ENCODE results near the gene MORN2. TPM values are rescaled to one million over a fixed set of nuclear protein-coding genes. Genes with fewer than 3 reads are reported as not detected.
"Not testable (repeated sequence)": the region's sequence is repeated elsewhere in the genome, so short reads cannot be mapped to it uniquely, and the experiment has no call there.

MORN2 gene
- 9.6 and 24.4 TPM in 2 replicates for total RNA-seq (2014; rRNA removed)
- Bru-seq, nascent RNA: percentile 57 among the genes with signal in this experiment
- BruChase-seq, experiment 1, labeled RNA remaining after a 6-hour chase: percentile 57 among the genes with signal in this experiment
- BruChase-seq, experiment 2, labeled RNA remaining after a 2-hour chase: percentile 51 among the genes with signal in this experiment
- long read RNA-seq, transcript MORN2-201 (5 exons, 739 nt): major isoform, 10 of 14 reads
- long read RNA-seq, partial matches to known transcripts: 2 of 14 reads
- long read RNA-seq, other reads (novel, unspliced or antisense): 2 of 14 reads

DNA sequence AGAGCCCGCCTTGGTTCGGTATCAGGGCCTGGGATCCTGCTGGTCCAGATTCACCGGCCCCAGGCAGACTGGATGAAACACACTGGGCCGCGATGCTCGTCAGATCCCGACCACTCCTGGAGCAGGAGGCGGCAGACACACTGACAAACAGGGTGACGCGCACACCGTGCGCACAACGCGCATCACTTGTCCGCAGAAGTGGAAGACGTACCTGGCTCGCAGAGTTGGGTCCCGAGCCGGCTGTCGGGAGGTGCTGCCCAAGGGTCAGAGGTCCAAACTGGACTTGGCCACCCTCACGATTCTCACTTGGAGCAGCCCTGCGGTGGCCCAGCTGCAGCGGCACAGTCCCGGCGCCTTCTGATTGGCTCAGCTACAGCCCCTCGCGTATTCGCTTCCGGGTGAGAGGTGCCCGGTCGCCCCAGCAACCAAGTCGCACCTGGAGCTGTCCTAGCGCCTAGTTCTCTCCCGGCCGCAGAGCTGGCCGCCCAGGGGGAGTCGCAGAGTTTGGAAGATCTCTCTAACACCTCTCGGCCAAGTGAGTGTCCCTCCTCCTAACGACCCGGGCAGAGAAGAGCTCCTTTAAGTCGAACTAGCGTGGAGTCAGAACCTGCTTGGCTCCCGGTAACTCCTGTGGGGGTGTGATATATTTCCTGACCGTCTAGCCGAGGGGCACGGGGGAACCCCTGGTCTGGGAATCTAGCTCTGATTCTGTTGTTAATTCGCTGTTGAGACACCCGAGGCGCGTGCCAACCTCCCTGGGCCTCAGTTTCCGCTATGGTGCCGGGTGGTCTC, at the start of gene MORN2, which contains the start of gene DHX57:
TSS of gene MORN2 (plus strand) at position 401 of the 792 bp plus-strand sequence.
TSS of gene DHX57 (minus strand) at position 359 of the 792 bp plus-strand sequence. CDS start 7,529 bp downstream, outside the sequence.
- Histone ChIP-seq H3F3A (ENCODE audit: low read length, unreplicated experiment) (no peaks in the 10 kb centered on the region), H3K9ac (ENCODE audit: low read length) (peak within 1 kb of the TSS; percentile 77), H3K4me1 (ENCODE audit: insufficient read depth, low read length) (peaks cover 15% of the 10 kb centered on the region; the same call in 1 of the 2 replicates), H3K27me3 (ENCODE audit: low read length) (no peaks in the 10 kb centered on the region), H3K36me3 (ENCODE audit: low read depth, low read length) (no peaks in the 10 kb centered on the region; the same call in 1 of the 2 replicates), H3K79me2 (ENCODE audit: low read length) (peaks cover 47% of the 10 kb centered on the region), H3K4me3 (ENCODE audit: low read length) (peak within 1 kb of the TSS; percentile 81), H3K27ac (ENCODE audit: low read length) (no peak within 1 kb of the TSS), H4K20me1 (ENCODE audit: low read length) (no peaks in the 10 kb centered on the region), H3K9me2 (replicated peaks; ENCODE audit: low read length) (no peaks in the 10 kb centered on the region), H3K4me2 (ENCODE audit: low read length) (peak within 1 kb of the TSS; percentile 92), H3K9me3 (ENCODE audit: low read length) (no peaks in the 10 kb centered on the region), H2AFZ (ENCODE audit: low read length) (peak within 1 kb of the TSS; percentile 92)
- POLR2A ChIA-PET (ENCODE audit: unreplicated experiment): interaction anchor here (0.6 kb wide), 1 partner anchor 125 kb away, joined by 7 read pairs; the partner anchor contains the start of gene SRSF7
- BruUV-seq (replicated peaks): TSS peak; percentile 80
- TF ChIP-seq EZH2phosphoT487 (IDR thresholded peaks at IDR 0.05; ENCODE audit: borderline replicate concordance, low read length): no peak
- no peak for TF ChIP-seq EZH2 (IDR thresholded peaks at IDR 0.05; ENCODE audit: low read length, unreplicated experiment)
- TF ChIP-seq, protein P1, sequence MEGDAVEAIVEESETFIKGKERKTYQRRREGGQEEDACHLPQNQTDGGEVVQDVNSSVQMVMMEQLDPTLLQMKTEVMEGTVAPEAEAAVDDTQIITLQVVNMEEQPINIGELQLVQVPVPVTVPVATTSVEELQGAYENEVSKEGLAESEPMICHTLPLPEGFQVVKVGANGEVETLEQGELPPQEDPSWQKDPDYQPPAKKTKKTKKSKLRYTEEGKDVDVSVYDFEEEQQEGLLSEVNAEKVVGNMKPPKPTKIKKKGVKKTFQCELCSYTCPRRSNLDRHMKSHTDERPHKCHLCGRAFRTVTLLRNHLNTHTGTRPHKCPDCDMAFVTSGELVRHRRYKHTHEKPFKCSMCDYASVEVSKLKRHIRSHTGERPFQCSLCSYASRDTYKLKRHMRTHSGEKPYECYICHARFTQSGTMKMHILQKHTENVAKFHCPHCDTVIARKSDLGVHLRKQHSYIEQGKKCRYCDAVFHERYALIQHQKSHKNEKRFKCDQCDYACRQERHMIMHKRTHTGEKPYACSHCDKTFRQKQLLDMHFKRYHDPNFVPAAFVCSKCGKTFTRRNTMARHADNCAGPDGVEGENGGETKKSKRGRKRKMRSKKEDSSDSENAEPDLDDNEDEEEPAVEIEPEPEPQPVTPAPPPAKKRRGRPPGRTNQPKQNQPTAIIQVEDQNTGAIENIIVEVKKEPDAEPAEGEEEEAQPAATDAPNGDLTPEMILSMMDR (conservative IDR thresholded peaks at IDR 0.05; ENCODE audit: low read depth, low read length): no peak
- intact Hi-C loops (cut with micrococcal nuclease): no loop called here
- CTCF ChIA-PET: interaction anchor here (1.1 kb wide), 1 partner anchor 10 kb away, joined by 4 read pairs; no protein-coding TSS in a partner anchor
- DNase-seq (peak; percentile 84), ATAC-seq (peak; percentile 98)

DNA sequence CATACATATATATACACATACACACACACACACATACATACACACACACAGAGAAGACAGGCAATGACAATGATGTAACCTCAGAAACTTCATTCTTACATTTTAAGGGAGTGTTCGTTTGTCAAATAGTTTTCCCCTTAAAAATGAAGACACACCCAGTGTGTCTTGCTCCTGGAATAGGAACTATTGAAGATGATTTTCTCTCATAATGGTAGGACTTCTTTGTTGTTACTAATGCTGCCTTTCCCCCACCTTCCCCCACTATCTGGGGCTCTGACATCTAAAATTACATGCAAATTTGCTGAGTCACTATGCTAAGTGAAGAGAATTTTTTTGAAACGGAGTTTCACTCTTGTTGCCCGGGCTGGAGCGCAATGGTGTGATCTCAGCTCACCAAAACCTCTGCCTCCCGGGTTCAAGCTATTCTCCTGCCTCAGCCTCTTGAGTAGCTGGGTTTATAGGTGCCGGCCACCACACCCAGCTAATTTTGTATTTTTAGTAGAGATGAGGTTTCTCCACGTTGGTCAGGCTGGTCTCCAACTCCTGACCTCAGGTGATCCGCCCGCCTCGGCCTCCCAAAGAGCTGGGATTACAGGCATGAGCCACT, 48.1 kb upstream of the MORN2 start:
- POLR2A ChIA-PET (ENCODE audit: unreplicated experiment): interaction anchor here (0.5 to 1.0 kb wide), 4 partner anchors 12 to 282 kb away, joined by 4 to 9 read pairs (median 4); no protein-coding TSS in a partner anchor
- Histone ChIP-seq H3K27ac (ENCODE audit: low read length) (peak overlapping the region; percentile 45), H3K4me2 (ENCODE audit: low read length) (0 out of 2 replicates have a peak overlapping the region, but pooled peaks have one; percentile 7)

DNA sequence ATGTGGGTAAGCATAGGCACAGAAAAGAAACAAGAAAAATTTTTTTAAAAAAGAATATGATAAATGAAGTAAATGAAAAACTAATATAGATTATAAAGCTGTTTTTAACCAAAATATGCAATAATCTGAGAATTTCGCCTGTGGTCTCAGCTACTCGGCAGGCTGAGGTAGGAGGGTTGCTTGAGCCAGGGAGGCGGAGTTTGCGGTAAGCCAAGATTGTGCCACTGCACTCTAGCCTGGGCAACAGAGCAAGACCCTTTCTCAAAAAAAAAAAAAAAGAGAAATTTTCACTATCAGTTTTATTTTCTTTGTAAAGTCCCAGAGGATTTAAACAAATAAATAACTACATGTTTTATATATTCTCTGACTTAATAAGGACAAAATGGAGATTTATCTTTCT, 47.3 kb upstream of the MORN2 start:
- H2AFZ ChIP-seq (ENCODE audit: low read length): no peak overlapping the region
- H3K27ac ChIP-seq (ENCODE audit: low read length): 0 out of 2 replicates have a peak overlapping the region, but pooled peaks have one; percentile 45
- H3K9me2 ChIP-seq (replicated peaks; ENCODE audit: low read length): no peaks in the 10 kb centered on the region
- POLR2A ChIA-PET (ENCODE audit: unreplicated experiment): interaction anchor here (0.5 to 1.0 kb wide), 4 partner anchors 11 to 283 kb away, joined by 4 to 9 read pairs (median 4); no protein-coding TSS in a partner anchor
- H3K36me3 ChIP-seq (ENCODE audit: low read depth, low read length): peaks cover 12% of the 10 kb centered on the region; the same call in 1 of the 2 replicates
- H3K4me3 ChIP-seq (ENCODE audit: low read length): no peak overlapping the region
- H3K4me1 ChIP-seq (ENCODE audit: insufficient read depth, low read length): peaks cover 8% of the 10 kb centered on the region; the same call in 1 of the 2 replicates
- H4K20me1 ChIP-seq (ENCODE audit: low read length): no peaks in the 10 kb centered on the region
- DNase-seq (no peak), ATAC-seq (no peak)
- intact Hi-C loops (cut with micrococcal nuclease): no loop called here
- H3F3A ChIP-seq (ENCODE audit: low read length, unreplicated experiment): no peaks in the 10 kb centered on the region
- TF ChIP-seq, protein P1 (conservative IDR thresholded peaks at IDR 0.05; ENCODE audit: low read depth, low read length): no peak
- TF ChIP-seq EZH2 (IDR thresholded peaks at IDR 0.05; ENCODE audit: low read length, unreplicated experiment) (no peak), EZH2phosphoT487 (IDR thresholded peaks at IDR 0.05; ENCODE audit: borderline replicate concordance, low read length) (no peak)
- no peaks in the 10 kb centered on the region for H3K27me3 ChIP-seq (ENCODE audit: low read length)
- no peaks in the 10 kb centered on the region for H3K9me3 ChIP-seq (ENCODE audit: low read length)
- H3K79me2 ChIP-seq (ENCODE audit: low read length): no peaks in the 10 kb centered on the region
- no TSS peak for BruUV-seq (replicated peaks)
- H3K9ac ChIP-seq (ENCODE audit: low read length): no peak overlapping the region
- H3K4me2 ChIP-seq (ENCODE audit: low read length): no peak overlapping the region
- CTCF ChIA-PET: no interaction called here

More for the DNA sequence above, 48.1 kb upstream of the MORN2 start:
- intact Hi-C loops (cut with micrococcal nuclease); H3K27me3 ChIP-seq (ENCODE audit: low read length); H3K79me2 ChIP-seq (ENCODE audit: low read length); H2AFZ ChIP-seq (ENCODE audit: low read length); H4K20me1 ChIP-seq (ENCODE audit: low read length); CTCF ChIA-PET; H3K9me2 ChIP-seq (replicated peaks; ENCODE audit: low read length); H3F3A ChIP-seq (ENCODE audit: low read length, unreplicated experiment); H3K9me3 ChIP-seq (ENCODE audit: low read length); H3K4me1 ChIP-seq (ENCODE audit: insufficient read depth, low read length); BruUV-seq (replicated peaks); H3K4me3 ChIP-seq (ENCODE audit: low read length); H3K9ac ChIP-seq (ENCODE audit: low read length): not testable (repeated sequence)
- peaks cover 12% of the 10 kb centered on the region; the same call in 1 of the 2 replicates for H3K36me3 ChIP-seq (ENCODE audit: low read depth, low read length)
- DNase-seq: peak; percentile 59
- ATAC-seq: peak; percentile 84
